Neuronal stem cell (in vitro differentiated cells): Measurements from ENCODE around the gene GOLT1A.

Experiments used
- DNase-seq: peaks from one replicate; pipeline ENCODE4 v3.0.0-alpha.2; 2013; ENCODE audit warnings: low spot score
- H2AFZ ChIP-seq: one replicate; pipeline ENCODE4 v1.6.1; 2013; ENCODE audit warnings: mild to moderate bottlenecking, low read length, inconsistent platforms
- H2AK5ac ChIP-seq: 2 replicates; pipeline ENCODE4 v1.6.1; 2013; ENCODE audit warnings: low read depth, mild to moderate bottlenecking, inconsistent platforms, low read length, moderate library complexity, mixed read lengths
- H2BK120ac ChIP-seq: 2 replicates; pipeline ENCODE4 v1.6.1; 2013; ENCODE audit warnings: low read depth, mild to moderate bottlenecking, inconsistent platforms, low read length, moderate library complexity, mixed read lengths
- H2BK12ac ChIP-seq: one replicate; pipeline ENCODE4 v1.6.1; 2013; ENCODE audit warnings: low read length, inconsistent platforms
- H2BK15ac ChIP-seq: 2 replicates; pipeline ENCODE4 v1.6.1; 2013; ENCODE audit warnings: mild to moderate bottlenecking, low read length, inconsistent platforms, mixed read lengths
- H2BK5ac ChIP-seq: one replicate; pipeline ENCODE4 v1.6.1; 2013; ENCODE audit warnings: inconsistent platforms, mild to moderate bottlenecking, low read length, moderate library complexity
- H3K14ac ChIP-seq: one replicate; pipeline ENCODE4 v1.6.1; 2013; ENCODE audit warnings: low read length, inconsistent platforms
- H3K18ac ChIP-seq: 2 replicates; pipeline ENCODE4 v1.6.1; 2013; ENCODE audit warnings: low read length, inconsistent platforms
- H3K23ac ChIP-seq: 2 replicates; pipeline ENCODE4 v1.6.1; 2013; ENCODE audit warnings: low read depth, mild to moderate bottlenecking, mixed read lengths, low read length, inconsistent platforms; ENCODE audit not compliant: poor library complexity
- H3K27ac ChIP-seq: replicated peaks from 3 replicates; pipeline ENCODE4 v1.5.1; 2013; ENCODE audit warnings: low read length, inconsistent platforms
- H3K27me3 ChIP-seq, 3 experiments: 2 replicates each; pipeline ENCODE4 v1.6.1; 2013; ENCODE audit warnings: low read length in 3 of 3, mild to moderate bottlenecking in 2 of 3, inconsistent platforms in 1 of 3, low read depth in 1 of 3, mixed read lengths in 1 of 3, moderate library complexity in 1 of 3; ENCODE audit not compliant: control insufficient read depth in 3 of 3, insufficient read depth in 3 of 3
- H3K36me3 ChIP-seq, 2 donors: replicated peaks in 1 of 2; 2 replicates each; pipeline ENCODE4 v1.6.1; 2013; ENCODE audit warnings: low read length in 2 of 2; ENCODE audit not compliant: control insufficient read depth in 2 of 2, insufficient read depth in 2 of 2
- H3K4ac ChIP-seq: 2 replicates; pipeline ENCODE4 v1.6.1; 2013; ENCODE audit warnings: inconsistent platforms, mild to moderate bottlenecking, low read length, moderate library complexity
- H3K4me1 ChIP-seq, 2 donors: 1 replicate in 1 of 2; 2 replicates in 1 of 2; pipeline ENCODE4 v1.6.1; 2013; ENCODE audit warnings: low read length in 2 of 2, low read depth in 1 of 2; ENCODE audit not compliant: control insufficient read depth in 2 of 2, insufficient read depth in 1 of 2
- H3K4me2 ChIP-seq: one replicate; pipeline ENCODE4 v1.6.1; 2013; ENCODE audit warnings: mild to moderate bottlenecking, low read length, inconsistent platforms; ENCODE audit not compliant: insufficient read depth, poor library complexity, severe bottlenecking
- H3K4me3 ChIP-seq, 2 donors: 2 replicates each; pipeline ENCODE4 v1.5.1; 2013; ENCODE audit warnings: low read length in 2 of 2, mild to moderate bottlenecking in 2 of 2, inconsistent platforms in 1 of 2, moderate library complexity in 1 of 2
- H3K79me1 ChIP-seq: one replicate; pipeline ENCODE4 v1.6.1; 2013; ENCODE audit warnings: low read depth, mild to moderate bottlenecking, inconsistent platforms, low read length, moderate library complexity
- H3K9ac ChIP-seq: one replicate; pipeline ENCODE4 v1.6.1; 2013; ENCODE audit warnings: mild to moderate bottlenecking, low read depth, low read length, inconsistent platforms; ENCODE audit not compliant: poor library complexity
- H3K9me3 ChIP-seq, 2 donors: replicated peaks in 1 of 2; 2 replicates each; pipeline versions ENCODE3 to v1.6.1; 2013; ENCODE audit warnings: low read length in 2 of 2, mild to moderate bottlenecking in 2 of 2, inconsistent platforms in 1 of 2, low read depth in 1 of 2, mixed read lengths in 1 of 2, moderate library complexity in 1 of 2; ENCODE audit not compliant: control insufficient read depth in 2 of 2, insufficient read depth in 1 of 2
- H4K8ac ChIP-seq: one replicate; pipeline ENCODE4 v1.6.1; 2013; ENCODE audit warnings: low read depth, mild to moderate bottlenecking, inconsistent platforms, low read length, moderate library complexity
- H4K91ac ChIP-seq: one replicate; pipeline ENCODE4 v1.6.1; 2013; ENCODE audit warnings: low read length, low read depth, mild to moderate bottlenecking, inconsistent platforms; ENCODE audit not compliant: poor library complexity
- WGBS, 2 donors: extraction: QIAGEN DNeasy Blood & Tissue Kit; methylation state at CpG; one replicate each; pipeline ENCODE4 v1.1.7; 2013; ENCODE audit warnings: missing lambda C conversion rate in 2 of 2, mixed read lengths in 1 of 2; ENCODE audit not compliant: insufficient read length in 2 of 2, insufficient replicate concordance in 1 of 2; ENCODE audit errors: extremely low coverage in 2 of 2; 5-methylcytosine and 5-hydroxymethylcytosine counted together

Gene GOLT1A

DNA sequence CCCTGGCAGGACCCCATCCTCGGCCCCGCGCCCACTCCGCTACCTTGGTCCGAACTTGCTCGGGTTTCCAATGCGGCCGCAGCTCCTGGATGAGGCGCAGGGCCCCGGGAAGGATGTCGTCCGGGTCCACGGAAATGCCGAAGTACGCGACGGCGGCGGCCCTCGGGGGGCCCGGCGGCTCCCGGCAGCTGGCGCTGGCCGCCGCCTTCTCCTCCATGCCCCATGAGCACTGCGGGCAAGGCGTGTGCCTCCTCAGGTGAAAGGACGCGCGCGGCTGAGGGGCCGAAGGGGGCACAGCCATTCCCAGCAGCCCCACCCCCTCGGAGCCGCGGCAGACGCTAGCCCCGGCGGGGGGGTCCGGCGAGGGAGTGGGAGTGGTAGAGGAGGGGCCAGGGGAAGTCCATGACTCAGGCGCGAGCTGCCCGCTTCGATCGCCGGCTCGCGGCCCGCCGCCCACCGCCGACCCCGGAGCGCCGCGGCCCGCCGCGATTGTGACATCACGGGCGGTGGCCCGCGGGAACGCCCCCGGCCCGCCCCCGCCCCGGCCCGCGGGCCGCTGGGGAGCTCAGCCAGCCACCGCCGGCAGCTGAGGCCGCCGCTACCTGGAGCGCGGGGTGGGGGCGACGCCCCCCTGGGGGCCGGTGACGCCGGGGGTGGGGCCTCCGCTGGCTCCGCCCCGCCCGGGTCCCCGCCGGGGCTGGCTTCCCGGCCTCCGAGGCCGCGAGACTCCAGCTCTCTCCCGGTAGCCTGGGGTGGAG is 62.1 kb downstream of the GOLT1A start, which contains the start of gene ETNK2:
Gene ETNK2 (minus strand): TSS at position 493 of the 758 bp plus-strand sequence. CDS start 192 bp downstream, at position 301.
- H3K14ac ChIP-seq = peak within 1 kb of the TSS; percentile 79
- H2BK12ac ChIP-seq = peak within 1 kb of the TSS; percentile 95
- H3K36me3 ChIP-seq = no peaks in the 10 kb centered on the region
- H3K9me3 ChIP-seq = peaks cover 0 to 1% of the 10 kb centered on the region in 2 donors
- peak within 1 kb of the TSS; percentile 34 for H2BK15ac ChIP-seq
- H3K79me1 ChIP-seq = peaks cover 3% of the 10 kb centered on the region
- WGBS, 2 donors = no CpG with 5 or more reads among the region's 94 CpGs
- H2BK120ac ChIP-seq = peak within 1 kb of the TSS; percentile 77
- peak within 1 kb of the TSS; percentile 98 for H2AFZ ChIP-seq
- DNase-seq = peak; percentile 47
- no peak within 1 kb of the TSS for H4K8ac ChIP-seq
- H2AK5ac ChIP-seq = peak within 1 kb of the TSS; percentile 48
- no peak within 1 kb of the TSS for H3K27ac ChIP-seq
- peaks cover 0 to 24% (median 10%) of the 10 kb centered on the region in 3 experiments for H3K27me3 ChIP-seq
- H3K4me1 ChIP-seq = peaks cover 14 to 17% of the 10 kb centered on the region in 2 donors
- peak within 1 kb of the TSS; percentile 98 for H3K23ac ChIP-seq
- peak within 1 kb of the TSS; percentile 97 for H3K18ac ChIP-seq
- H2BK5ac ChIP-seq = peak within 1 kb of the TSS; percentile 41
- peak within 1 kb of the TSS; percentile 4 for H3K4ac ChIP-seq
- no peak within 1 kb of the TSS for H4K91ac ChIP-seq
- H3K9ac ChIP-seq = peak within 1 kb of the TSS; percentile 94
- peak within 1 kb of the TSS; percentile 94 for H3K4me2 ChIP-seq
- peak within 1 kb of the TSS; percentile 58 to 87 for H3K4me3 ChIP-seq

DNA sequence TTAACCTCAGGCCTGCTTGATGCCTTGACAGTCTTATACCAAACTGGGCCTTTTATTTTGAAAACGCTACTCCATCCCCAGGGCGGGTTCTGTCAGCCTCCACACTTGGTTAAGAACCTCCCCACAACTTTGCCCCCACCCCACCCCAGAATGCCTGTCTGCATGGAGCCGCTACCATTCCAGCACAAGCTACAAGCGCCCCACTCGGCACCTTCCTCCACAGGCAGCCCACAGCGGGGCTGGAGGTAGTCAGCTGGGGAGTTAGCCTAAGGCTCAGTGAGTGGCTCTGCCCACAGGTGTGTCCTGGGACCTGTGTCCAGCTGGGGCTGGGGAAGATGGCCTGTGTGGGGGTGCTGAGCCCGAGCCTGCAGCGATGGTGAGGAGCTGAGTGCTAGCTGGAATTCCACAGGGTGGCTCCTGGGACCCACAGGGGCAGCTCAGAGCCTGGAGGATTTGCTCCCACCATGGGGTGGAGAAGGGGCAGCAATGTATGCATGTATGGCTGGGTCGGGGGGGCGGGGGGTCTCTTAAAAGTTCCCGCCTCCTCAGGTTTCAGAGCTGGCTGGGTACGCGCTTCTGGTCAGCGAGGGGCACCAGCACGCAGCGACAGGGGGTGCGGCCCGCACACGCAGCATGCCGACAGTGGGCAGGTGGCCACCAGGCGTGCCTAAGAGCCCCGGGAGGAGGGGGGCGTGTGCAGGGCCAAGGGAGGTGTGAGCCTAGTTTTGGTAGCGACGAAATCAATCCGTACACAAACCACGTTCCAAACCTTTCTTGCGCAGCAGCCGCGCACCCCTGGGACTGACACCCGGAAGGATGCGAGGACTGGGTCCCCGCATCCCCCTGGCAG is 62.9 kb downstream of the GOLT1A start:
- no peak for DNase-seq
- WGBS, 2 donors = no CpG with 5 or more reads among the region's 33 CpGs
- no peak overlapping the region for H3K27ac ChIP-seq

DNA sequence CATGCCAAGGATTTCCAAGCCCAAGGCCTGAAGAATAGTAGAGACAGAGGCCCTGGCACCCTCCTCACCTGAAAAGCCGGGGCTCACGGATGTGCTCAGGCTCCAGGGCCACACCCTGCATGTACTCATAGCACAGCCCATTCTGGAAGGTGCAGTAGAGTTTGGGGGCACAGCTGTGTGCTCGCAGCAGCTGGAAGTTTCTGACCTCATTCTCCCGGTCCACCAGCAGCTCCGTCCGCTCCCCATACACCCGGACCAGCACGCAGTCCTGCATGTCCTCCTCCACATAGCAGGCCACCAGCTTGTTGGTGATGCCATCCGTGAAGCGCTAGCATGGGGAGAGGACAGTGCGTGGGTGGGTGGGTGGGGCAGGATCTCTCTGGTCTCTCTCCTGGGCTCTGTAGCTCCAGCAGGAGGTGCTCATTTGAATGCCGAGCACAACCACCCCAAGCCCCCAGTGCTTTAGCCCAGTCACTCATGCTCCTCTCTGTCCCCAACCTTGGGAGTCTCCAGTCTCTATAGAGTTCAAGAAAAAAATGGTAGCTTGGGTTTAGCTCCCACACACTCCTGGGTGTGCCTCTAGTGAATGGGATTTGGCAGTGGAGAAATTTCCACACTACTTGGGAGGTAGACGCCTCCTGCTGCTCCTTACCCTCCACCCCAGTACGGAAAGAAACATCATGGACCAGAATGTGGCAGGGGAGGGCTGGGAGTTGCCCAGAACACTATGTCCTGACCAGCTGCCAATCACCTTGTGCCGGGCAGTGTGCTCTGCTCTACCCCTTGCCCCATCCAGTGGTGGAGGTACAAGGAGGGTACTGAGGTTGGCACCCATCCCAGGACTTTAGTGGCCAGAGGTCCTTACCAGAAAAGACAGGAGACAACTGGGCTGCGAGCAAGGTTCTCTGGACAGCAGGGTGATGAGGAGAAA is 63.9 kb downstream of the GOLT1A start:
- no peak overlapping the region for H3K18ac ChIP-seq
- peaks cover 0 to 1% of the 10 kb centered on the region in 2 donors for H3K9me3 ChIP-seq
- no peak overlapping the region for H3K4me2 ChIP-seq
- no peak overlapping the region for H2BK120ac ChIP-seq
- WGBS, 2 donors = no CpG with 5 or more reads among the region's 16 CpGs
- no peak overlapping the region for H3K4me3 ChIP-seq
- no peak overlapping the region for H3K4ac ChIP-seq
- H3K9ac ChIP-seq = no peak overlapping the region
- H2BK15ac ChIP-seq = peak overlapping the region; percentile 40
- peaks cover 3% of the 10 kb centered on the region for H3K79me1 ChIP-seq
- no peak overlapping the region for H2AFZ ChIP-seq
- no peak overlapping the region for H3K14ac ChIP-seq
- H4K8ac ChIP-seq = no peak overlapping the region
- H3K23ac ChIP-seq = no peak overlapping the region
- peaks cover 0 to 24% (median 0%) of the 10 kb centered on the region in 3 experiments for H3K27me3 ChIP-seq
- H2BK12ac ChIP-seq = no peak overlapping the region
- H2AK5ac ChIP-seq = no peak overlapping the region
- DNase-seq = no peak
- H4K91ac ChIP-seq = no peak overlapping the region
- H3K27ac ChIP-seq = no peak overlapping the region
- H3K36me3 ChIP-seq = no peaks in the 10 kb centered on the region
- H2BK5ac ChIP-seq = no peak overlapping the region
- H3K4me1 ChIP-seq = peaks cover 14 to 17% of the 10 kb centered on the region in 2 donors

More for the DNA sequence above, 62.9 kb downstream of the GOLT1A start:
- H3K4me2 ChIP-seq = peak overlapping the region; percentile 94
- H2AFZ ChIP-seq = peak overlapping the region; percentile 98
- no peaks in the 10 kb centered on the region for H3K36me3 ChIP-seq
- H2AK5ac ChIP-seq = peak overlapping the region; percentile 48
- peaks cover 0 to 24% (median 4%) of the 10 kb centered on the region in 3 experiments for H3K27me3 ChIP-seq
- peak overlapping the region; percentile 92 for H3K18ac ChIP-seq
- H2BK120ac ChIP-seq = peak overlapping the region; percentile 77
- H3K9me3 ChIP-seq = peaks cover 0 to 1% of the 10 kb centered on the region in 2 donors
- peaks cover 14 to 17% of the 10 kb centered on the region in 2 donors for H3K4me1 ChIP-seq
- H2BK12ac ChIP-seq = peak overlapping the region; percentile 91
- H3K9ac ChIP-seq = peak overlapping the region; percentile 66
- H4K8ac ChIP-seq = no peak overlapping the region
- peaks cover 3% of the 10 kb centered on the region for H3K79me1 ChIP-seq
- peak overlapping the region; percentile 90 for H3K23ac ChIP-seq
- H3K14ac ChIP-seq = no peak overlapping the region
- no peak overlapping the region for H4K91ac ChIP-seq
- H3K4me3 ChIP-seq = peak overlapping the region; percentile 58 to 87
- peak overlapping the region; percentile 40 for H2BK15ac ChIP-seq
- H2BK5ac ChIP-seq = peak overlapping the region; percentile 41
- no peak overlapping the region for H3K4ac ChIP-seq
